ENCODE results near the gene ZNF132. TPM values are rescaled to one million over a fixed set of nuclear protein-coding genes. Genes with fewer than 3 reads are reported as not detected.
A peak's percentile ranks its signal among the peaks of the same experiment; 100 is the strongest.
"Not testable (repeated sequence)": the region's sequence is repeated elsewhere in the genome, so short reads cannot be mapped to it uniquely, and the experiment has no call there.

ZNF132 gene
- total RNA-seq, 1 donor from 2014 or later: 1.0 TPM

DNA sequence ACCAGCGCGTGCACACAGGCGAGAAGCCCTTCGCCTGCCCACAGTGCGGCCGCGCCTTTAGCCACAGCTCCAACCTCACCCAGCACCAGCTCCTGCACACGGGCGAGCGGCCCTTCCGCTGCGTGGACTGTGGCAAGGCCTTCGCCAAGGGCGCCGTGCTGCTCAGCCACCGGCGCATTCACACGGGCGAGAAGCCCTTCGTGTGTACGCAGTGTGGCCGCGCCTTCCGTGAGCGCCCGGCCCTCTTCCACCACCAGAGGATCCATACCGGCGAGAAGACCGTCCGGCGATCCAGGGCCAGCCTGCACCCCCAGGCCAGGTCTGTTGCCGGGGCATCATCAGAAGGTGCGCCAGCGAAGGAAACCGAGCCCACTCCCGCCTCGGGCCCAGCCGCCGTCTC is 31.8 kb upstream of the ZNF132 start:
- no peak for DNase-seq (ENCODE audit: low spot score)
- H2AFZ ChIP-seq (replicated peaks): no peak overlapping the region
- Mint-ChIP-seq H3K27ac (no peak overlapping the region), H3K36me3 (peaks cover 2% of the 10 kb centered on the region), H3K27me3 (ENCODE audit: insufficient read depth, low read depth) (peaks cover 7% of the 10 kb centered on the region), H3K4me3 (no peak overlapping the region), H3K9me3 (no peaks in the 10 kb centered on the region), H3K4me1 (peaks cover 25% of the 10 kb centered on the region)
- H3F3A ChIP-seq (ENCODE audit: low read depth): peaks cover 25% of the 10 kb centered on the region
- H3K36me3 ChIP-seq: no peaks in the 10 kb centered on the region
- H3K9ac ChIP-seq: no peak overlapping the region
- H3K4me2 ChIP-seq: no peak overlapping the region
- peaks cover 9% of the 10 kb centered on the region for H4K20me1 ChIP-seq (ENCODE audit: low read depth)
- no peaks in the 10 kb centered on the region for H3K27me3 ChIP-seq
- peaks cover 9% of the 10 kb centered on the region for H3K79me2 ChIP-seq (ENCODE audit: low read depth)
- H3K27ac ChIP-seq: no peak overlapping the region
- H3K4me3 ChIP-seq: no peak overlapping the region
- TF ChIP-seq EZH2 (IDR thresholded peaks at IDR 0.05) (no peak), EZH2phosphoT487 (IDR thresholded peaks at IDR 0.05) (no peak)
- TF ChIP-seq, protein P1, sequence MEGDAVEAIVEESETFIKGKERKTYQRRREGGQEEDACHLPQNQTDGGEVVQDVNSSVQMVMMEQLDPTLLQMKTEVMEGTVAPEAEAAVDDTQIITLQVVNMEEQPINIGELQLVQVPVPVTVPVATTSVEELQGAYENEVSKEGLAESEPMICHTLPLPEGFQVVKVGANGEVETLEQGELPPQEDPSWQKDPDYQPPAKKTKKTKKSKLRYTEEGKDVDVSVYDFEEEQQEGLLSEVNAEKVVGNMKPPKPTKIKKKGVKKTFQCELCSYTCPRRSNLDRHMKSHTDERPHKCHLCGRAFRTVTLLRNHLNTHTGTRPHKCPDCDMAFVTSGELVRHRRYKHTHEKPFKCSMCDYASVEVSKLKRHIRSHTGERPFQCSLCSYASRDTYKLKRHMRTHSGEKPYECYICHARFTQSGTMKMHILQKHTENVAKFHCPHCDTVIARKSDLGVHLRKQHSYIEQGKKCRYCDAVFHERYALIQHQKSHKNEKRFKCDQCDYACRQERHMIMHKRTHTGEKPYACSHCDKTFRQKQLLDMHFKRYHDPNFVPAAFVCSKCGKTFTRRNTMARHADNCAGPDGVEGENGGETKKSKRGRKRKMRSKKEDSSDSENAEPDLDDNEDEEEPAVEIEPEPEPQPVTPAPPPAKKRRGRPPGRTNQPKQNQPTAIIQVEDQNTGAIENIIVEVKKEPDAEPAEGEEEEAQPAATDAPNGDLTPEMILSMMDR (IDR thresholded peaks at IDR 0.05): no peak
- H3K4me1 ChIP-seq: peaks cover 3% of the 10 kb centered on the region
- H3K9me3 ChIP-seq (ENCODE audit: low read depth): no peaks in the 10 kb centered on the region

DNA sequence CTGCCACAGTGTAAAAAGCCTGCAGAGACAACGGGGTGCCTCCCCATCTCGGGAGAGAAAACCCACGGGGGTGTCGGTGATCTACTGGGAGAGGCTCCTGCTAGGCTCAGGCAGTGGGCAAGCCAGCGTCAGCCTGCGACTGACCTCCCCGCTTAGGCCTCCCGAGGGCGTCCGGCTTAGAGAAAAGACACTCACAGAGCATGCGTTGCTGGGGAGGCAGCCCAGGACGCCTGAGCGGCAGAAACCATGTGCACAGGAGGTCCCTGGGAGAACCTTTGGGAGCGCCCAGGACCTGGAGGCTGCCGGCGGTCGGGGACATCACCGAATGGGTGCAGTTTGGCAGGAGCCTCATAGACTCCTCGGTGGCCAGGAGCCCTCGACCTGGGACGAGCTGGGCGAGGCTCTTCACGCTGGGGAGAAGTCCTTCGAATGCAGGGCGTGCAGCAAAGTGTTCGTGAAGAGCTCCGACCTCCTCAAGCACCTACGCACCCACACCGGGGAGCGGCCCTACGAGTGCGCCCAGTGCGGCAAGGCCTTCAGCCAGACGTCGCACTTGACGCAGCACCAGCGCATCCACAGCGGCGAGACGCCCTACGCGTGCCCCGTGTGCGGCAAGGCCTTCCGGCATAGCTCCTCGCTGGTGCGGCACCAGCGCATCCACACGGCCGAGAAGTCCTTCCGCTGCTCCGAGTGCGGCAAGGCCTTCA is 31.0 kb upstream of the ZNF132 start:
- not testable (repeated sequence) for H4K20me1 ChIP-seq (ENCODE audit: low read depth); H3K9ac ChIP-seq; H3K36me3 Mint-ChIP-seq; H3K4me2 ChIP-seq; H3K4me3 Mint-ChIP-seq; H3K27ac Mint-ChIP-seq; H3K4me1 ChIP-seq; H3K27me3 Mint-ChIP-seq (ENCODE audit: insufficient read depth, low read depth); H3K27ac ChIP-seq; H3K27me3 ChIP-seq; DNase-seq (ENCODE audit: low spot score); H3K4me3 ChIP-seq; H3K9me3 ChIP-seq (ENCODE audit: low read depth); H3K79me2 ChIP-seq (ENCODE audit: low read depth); H3K9me3 Mint-ChIP-seq; H3K36me3 ChIP-seq; H2AFZ ChIP-seq (replicated peaks)
- peaks cover 25% of the 10 kb centered on the region for H3K4me1 Mint-ChIP-seq
- H3F3A ChIP-seq (ENCODE audit: low read depth): peaks cover 18% of the 10 kb centered on the region

DNA sequence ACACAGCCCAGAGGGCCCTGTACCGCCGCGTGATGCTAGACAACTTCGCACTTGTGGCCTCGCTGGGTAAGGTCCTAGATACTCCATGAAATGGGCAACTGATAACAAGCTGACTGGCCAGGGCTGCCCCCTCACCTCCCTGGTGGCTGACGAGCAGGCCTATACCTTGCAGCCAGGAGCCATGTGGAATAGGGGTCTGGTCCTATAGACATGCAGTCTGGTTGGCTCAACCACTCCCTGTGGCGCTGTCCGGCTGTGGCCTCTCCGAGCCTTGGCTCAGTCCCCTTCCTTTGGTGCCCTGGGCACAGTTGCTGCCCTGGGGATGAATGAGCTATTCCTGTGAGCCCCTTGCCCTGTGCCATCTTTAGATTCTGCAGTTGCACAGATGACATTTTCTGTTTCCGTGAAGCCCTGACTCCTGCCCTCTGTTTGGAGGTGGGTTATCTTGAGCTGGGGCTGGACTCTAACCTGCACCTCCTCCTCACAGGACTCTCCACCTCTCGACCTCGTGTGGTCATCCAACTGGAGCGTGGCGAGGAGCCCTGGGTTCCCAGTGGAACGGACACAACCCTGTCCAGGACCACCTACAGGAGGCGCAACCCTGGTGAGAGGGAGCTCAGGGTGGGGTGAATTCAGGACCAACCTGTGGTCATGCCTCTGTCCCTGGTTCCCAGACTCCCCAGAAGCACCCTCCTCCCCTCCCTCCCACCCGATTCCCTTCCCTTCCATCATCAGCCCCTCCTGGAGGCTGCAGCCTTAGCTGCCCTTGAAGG is 29.5 kb upstream of the ZNF132 start:
- Histone ChIP-seq H3K9me3 (ENCODE audit: low read depth) (no peaks in the 10 kb centered on the region), H3F3A (ENCODE audit: low read depth) (peaks cover 5% of the 10 kb centered on the region), H3K36me3 (no peaks in the 10 kb centered on the region), H3K27ac (no peak overlapping the region), H4K20me1 (ENCODE audit: low read depth) (peaks cover 9% of the 10 kb centered on the region), H2AFZ (replicated peaks) (no peak overlapping the region), H3K9ac (no peak overlapping the region), H3K79me2 (ENCODE audit: low read depth) (peaks cover 9% of the 10 kb centered on the region), H3K27me3 (peaks cover 12% of the 10 kb centered on the region), H3K4me1 (no peaks in the 10 kb centered on the region), H3K4me3 (no peak overlapping the region), H3K4me2 (no peak overlapping the region)
- no peaks in the 10 kb centered on the region for H3K9me3 Mint-ChIP-seq
- peaks cover 2% of the 10 kb centered on the region for H3K27me3 Mint-ChIP-seq (ENCODE audit: insufficient read depth, low read depth)
- H3K4me3 Mint-ChIP-seq: peak overlapping the region; percentile 85
- peaks cover 20% of the 10 kb centered on the region for H3K4me1 Mint-ChIP-seq
- no peak overlapping the region for H3K27ac Mint-ChIP-seq
- DNase-seq (ENCODE audit: low spot score): no peak
- peaks cover 2% of the 10 kb centered on the region for H3K36me3 Mint-ChIP-seq
- TF ChIP-seq EZH2phosphoT487 (IDR thresholded peaks at IDR 0.05): no peak
- TF ChIP-seq, protein P1 (IDR thresholded peaks at IDR 0.05): no peak
- no peak for TF ChIP-seq EZH2 (IDR thresholded peaks at IDR 0.05)

Data from neural progenitor cell (in vitro differentiated cells).